Skeletal muscle tissue (tissue), 4 donors: Measurements from ENCODE around the gene CFTR. TPM values are rescaled to one million over a fixed set of nuclear protein-coding genes. Genes with fewer than 3 reads are reported as not detected.

Experiments
- H3K27ac ChIP-seq: one replicate; pipeline ENCODE4 v1.7.0; 2013; ENCODE audit warnings: mild to moderate bottlenecking, low read depth, low read length, inconsistent platforms
- H3K27me3 ChIP-seq, 3 donors: one replicate each; pipeline ENCODE4 v1.7.0; 2013; ENCODE audit warnings: low read length in 3 of 3; ENCODE audit not compliant: control insufficient read depth in 3 of 3, insufficient read depth in 3 of 3
- H3K36me3 ChIP-seq, 3 donors: one replicate each; pipeline ENCODE4 v1.7.0; 2013; ENCODE audit warnings: low read length in 3 of 3; ENCODE audit not compliant: control insufficient read depth in 3 of 3, insufficient read depth in 3 of 3
- H3K4me1 ChIP-seq, 3 donors: one replicate each; pipeline ENCODE4 v1.7.0; 2013; ENCODE audit warnings: low read length in 3 of 3, mild to moderate bottlenecking in 3 of 3; ENCODE audit not compliant: control insufficient read depth in 3 of 3, insufficient read depth in 3 of 3
- H3K4me3 ChIP-seq, 3 donors: one replicate each; pipeline ENCODE4 v1.7.0; 2013; ENCODE audit warnings: low read length in 3 of 3
- H3K9ac ChIP-seq, 3 donors: one replicate each; pipeline ENCODE4 v1.7.0; 2013; ENCODE audit warnings: low read length in 3 of 3, mild to moderate bottlenecking in 3 of 3, moderate library complexity in 2 of 3, low read depth in 1 of 3
- H3K9me3 ChIP-seq, 3 donors: one replicate each; pipeline ENCODE4 v1.7.0; 2013; ENCODE audit warnings: low read length in 3 of 3; ENCODE audit not compliant: control insufficient read depth in 3 of 3
- total RNA-seq: library from RNA; depleted of rRNA; stranded (reverse); fragments of >200 nt; gene quantifications from one replicate; pipeline ENCODE4 v1.2.3, GENCODE V29; 2014
- donor health status: Osteomylitis.

CFTR gene
- total RNA-seq, 1 donor from 2014 or later, result not detected

- no peaks in the 10 kb centered on the region for H3K9me3 ChIP-seq
- H3K4me3 ChIP-seq, result no peak overlapping the region
- H3K36me3 ChIP-seq, result no peaks in the 10 kb centered on the region
- no peak overlapping the region for H3K9ac ChIP-seq
- H3K27me3 ChIP-seq, result no peaks in the 10 kb centered on the region
- H3K27ac ChIP-seq, result no peak overlapping the region
- no peaks in the 10 kb centered on the region for H3K4me1 ChIP-seq
These were observed 93.2 kb downstream of the CFTR start for GRCh38 chr7:117572856-117573620.

- Histone ChIP-seq H3K9me3 (no peaks in the 10 kb centered on the region), H3K4me3 (no peak overlapping the region), H3K9ac (no peak overlapping the region), H3K27ac (no peak overlapping the region), H3K36me3 (no peaks in the 10 kb centered on the region), H3K4me1 (no peaks in the 10 kb centered on the region), H3K27me3 (no peaks in the 10 kb centered on the region)
These were observed 101.6 kb downstream of the CFTR start for GRCh38 chr7:117581424-117581823.

- Histone ChIP-seq H3K27ac (no peak overlapping the region), H3K9ac (no peak overlapping the region), H3K4me1 (no peaks in the 10 kb centered on the region), H3K27me3 (no peaks in the 10 kb centered on the region), H3K4me3 (no peak overlapping the region), H3K9me3 (no peaks in the 10 kb centered on the region), H3K36me3 (no peaks in the 10 kb centered on the region)
These were observed 102.4 kb downstream of the CFTR start for GRCh38 chr7:117582219-117582704.

GRCh38 chr7:117587931-117588330 is 108.1 kb downstream of the CFTR start:
- H3K27ac ChIP-seq, result no peak overlapping the region
- no peak overlapping the region for H3K4me3 ChIP-seq
- H3K4me1 ChIP-seq, result no peaks in the 10 kb centered on the region
- no peaks in the 10 kb centered on the region for H3K36me3 ChIP-seq
- no peak overlapping the region for H3K9ac ChIP-seq
- H3K9me3 ChIP-seq, result no peaks in the 10 kb centered on the region
- no peaks in the 10 kb centered on the region for H3K27me3 ChIP-seq

GRCh38 chr7:117588352-117588794 is 108.5 kb downstream of the CFTR start:
- H3K9ac ChIP-seq, result no peak overlapping the region
- H3K27ac ChIP-seq, result no peak overlapping the region
- no peaks in the 10 kb centered on the region for H3K36me3 ChIP-seq
- no peaks in the 10 kb centered on the region for H3K9me3 ChIP-seq
- H3K4me1 ChIP-seq, result no peaks in the 10 kb centered on the region
- H3K27me3 ChIP-seq, result no peaks in the 10 kb centered on the region
- H3K4me3 ChIP-seq, result no peak overlapping the region

- Histone ChIP-seq H3K27ac (no peak overlapping the region), H3K4me3 (no peak overlapping the region), H3K9ac (no peak overlapping the region), H3K27me3 (no peaks in the 10 kb centered on the region), H3K36me3 (no peaks in the 10 kb centered on the region), H3K4me1 (no peaks in the 10 kb centered on the region), H3K9me3 (no peaks in the 10 kb centered on the region)
These were observed 110.4 kb downstream of the CFTR start for GRCh38 chr7:117590191-117590590.

- Histone ChIP-seq H3K4me1 (no peaks in the 10 kb centered on the region), H3K4me3 (no peak overlapping the region), H3K9me3 (no peaks in the 10 kb centered on the region), H3K27ac (no peak overlapping the region), H3K36me3 (no peaks in the 10 kb centered on the region), H3K27me3 (no peaks in the 10 kb centered on the region), H3K9ac (no peak overlapping the region)
These were observed 112.3 kb downstream of the CFTR start for GRCh38 chr7:117592011-117592635.

GRCh38 chr7:117596134-117596533 is 116.3 kb downstream of the CFTR start:
- H3K27me3 ChIP-seq, result no peaks in the 10 kb centered on the region
- no peak overlapping the region for H3K4me3 ChIP-seq
- H3K4me1 ChIP-seq, result no peaks in the 10 kb centered on the region
- no peak overlapping the region for H3K9ac ChIP-seq
- no peaks in the 10 kb centered on the region for H3K9me3 ChIP-seq
- no peaks in the 10 kb centered on the region for H3K36me3 ChIP-seq
- no peak overlapping the region for H3K27ac ChIP-seq

GRCh38 chr7:117597755-117598154 is 117.9 kb downstream of the CFTR start:
- Histone ChIP-seq H3K9ac (no peak overlapping the region), H3K27me3 (no peaks in the 10 kb centered on the region), H3K36me3 (no peaks in the 10 kb centered on the region), H3K27ac (no peak overlapping the region), H3K4me3 (no peak overlapping the region), H3K4me1 (no peaks in the 10 kb centered on the region), H3K9me3 (no peaks in the 10 kb centered on the region)

- Histone ChIP-seq H3K27ac (no peak overlapping the region), H3K4me1 (no peaks in the 10 kb centered on the region), H3K9ac (no peak overlapping the region), H3K27me3 (no peaks in the 10 kb centered on the region), H3K9me3 (no peaks in the 10 kb centered on the region), H3K4me3 (no peak overlapping the region), H3K36me3 (no peaks in the 10 kb centered on the region)
These were observed 121.1 kb downstream of the CFTR start for GRCh38 chr7:117600911-117601310.
